Esophagus squamous epithelium (tissue), 4 donors: ENCODE results near the gene CIT.

ENCODE experiments used
- POLR2A ChIP-seq, 4 donors: fragments of 450-650 bp; IDR thresholded peaks; one replicate each; pipeline ENCODE4 v1.6.1; 2017; ENCODE audit warnings: antibody characterized with exemption in 4 of 4, mild to moderate bottlenecking in 4 of 4, moderate library complexity in 3 of 4
- TF ChIP-seq, protein P1 (sequence below), 6 experiments: fragments of 450-650 bp in 4 of 6; fragments of 200-600 bp in 2 of 6; sonication (generic) in 2 of 6; IDR thresholded peaks; one replicate each; pipeline ENCODE4 v1.5.1; 2016 to 2019; ENCODE audit warnings: antibody characterized with exemption in 6 of 6, mild to moderate bottlenecking in 4 of 6, moderate library complexity in 4 of 6

DNA sequence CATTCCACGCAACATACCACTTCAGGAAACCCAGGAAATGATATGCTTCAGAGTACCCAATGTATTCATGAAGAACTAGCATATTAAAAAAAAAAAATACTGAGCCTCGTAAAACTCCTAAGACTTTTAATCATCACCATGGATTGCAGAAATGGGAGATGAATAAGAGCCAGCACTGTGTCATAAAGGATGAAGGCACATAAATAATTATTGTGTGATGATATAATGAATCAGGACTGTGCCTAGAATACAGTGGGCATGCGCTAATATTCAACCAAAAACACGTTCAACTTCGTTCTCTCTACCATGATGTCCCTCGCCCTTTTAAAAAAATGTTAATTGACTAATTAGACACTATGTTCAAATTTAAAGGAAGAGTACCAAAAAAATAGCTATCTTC lies 68.7 kb downstream of the CIT start:
- TF ChIP-seq, protein P1, sequence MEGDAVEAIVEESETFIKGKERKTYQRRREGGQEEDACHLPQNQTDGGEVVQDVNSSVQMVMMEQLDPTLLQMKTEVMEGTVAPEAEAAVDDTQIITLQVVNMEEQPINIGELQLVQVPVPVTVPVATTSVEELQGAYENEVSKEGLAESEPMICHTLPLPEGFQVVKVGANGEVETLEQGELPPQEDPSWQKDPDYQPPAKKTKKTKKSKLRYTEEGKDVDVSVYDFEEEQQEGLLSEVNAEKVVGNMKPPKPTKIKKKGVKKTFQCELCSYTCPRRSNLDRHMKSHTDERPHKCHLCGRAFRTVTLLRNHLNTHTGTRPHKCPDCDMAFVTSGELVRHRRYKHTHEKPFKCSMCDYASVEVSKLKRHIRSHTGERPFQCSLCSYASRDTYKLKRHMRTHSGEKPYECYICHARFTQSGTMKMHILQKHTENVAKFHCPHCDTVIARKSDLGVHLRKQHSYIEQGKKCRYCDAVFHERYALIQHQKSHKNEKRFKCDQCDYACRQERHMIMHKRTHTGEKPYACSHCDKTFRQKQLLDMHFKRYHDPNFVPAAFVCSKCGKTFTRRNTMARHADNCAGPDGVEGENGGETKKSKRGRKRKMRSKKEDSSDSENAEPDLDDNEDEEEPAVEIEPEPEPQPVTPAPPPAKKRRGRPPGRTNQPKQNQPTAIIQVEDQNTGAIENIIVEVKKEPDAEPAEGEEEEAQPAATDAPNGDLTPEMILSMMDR (IDR thresholded peaks at IDR 0.05), result no peak
- no peak for TF ChIP-seq POLR2A (IDR thresholded peaks at IDR 0.05)
